Retinal pigment epithelial cell (primary cell): ENCODE data around the gene NEGR1.

Experiments
- DNase-seq: peaks from one replicate; pipeline ENCODE4 v3.0.0-alpha.2; 2010; ENCODE audit warnings: low read depth
- H3K4me3 ChIP-seq: 2 replicates; pipeline ENCODE4 v1.5.1; 2011; ENCODE audit warnings: mild to moderate bottlenecking, low read length, control low read depth, moderate library complexity
- TF ChIP-seq, protein P1 (sequence below): conservative IDR thresholded peaks from 2 replicates; pipeline ENCODE4 v1.5.1; 2011; ENCODE audit warnings: low read depth, low read length, control low read depth, inconsistent platforms

The NEGR1 gene

DNA sequence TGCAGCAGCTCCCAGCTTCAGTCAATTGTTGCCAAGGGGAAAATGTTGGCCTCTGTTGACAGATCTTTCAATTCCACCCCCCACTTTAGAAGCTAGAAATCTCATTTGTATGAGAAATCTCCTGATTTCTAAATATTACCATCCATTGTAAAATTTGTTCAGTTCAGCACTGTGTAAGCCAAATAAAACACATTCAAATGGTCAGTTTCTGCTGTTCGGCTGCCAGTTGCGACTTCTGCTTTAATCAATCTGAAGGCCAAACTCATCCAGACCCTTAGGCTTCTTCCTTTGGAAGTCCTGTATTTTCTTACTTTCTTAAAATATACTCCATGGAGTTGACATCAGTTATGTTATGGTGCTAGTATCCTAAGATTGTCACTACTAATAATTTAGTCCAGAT lies 920.3 kb downstream of the NEGR1 start:
- TF ChIP-seq, protein P1, sequence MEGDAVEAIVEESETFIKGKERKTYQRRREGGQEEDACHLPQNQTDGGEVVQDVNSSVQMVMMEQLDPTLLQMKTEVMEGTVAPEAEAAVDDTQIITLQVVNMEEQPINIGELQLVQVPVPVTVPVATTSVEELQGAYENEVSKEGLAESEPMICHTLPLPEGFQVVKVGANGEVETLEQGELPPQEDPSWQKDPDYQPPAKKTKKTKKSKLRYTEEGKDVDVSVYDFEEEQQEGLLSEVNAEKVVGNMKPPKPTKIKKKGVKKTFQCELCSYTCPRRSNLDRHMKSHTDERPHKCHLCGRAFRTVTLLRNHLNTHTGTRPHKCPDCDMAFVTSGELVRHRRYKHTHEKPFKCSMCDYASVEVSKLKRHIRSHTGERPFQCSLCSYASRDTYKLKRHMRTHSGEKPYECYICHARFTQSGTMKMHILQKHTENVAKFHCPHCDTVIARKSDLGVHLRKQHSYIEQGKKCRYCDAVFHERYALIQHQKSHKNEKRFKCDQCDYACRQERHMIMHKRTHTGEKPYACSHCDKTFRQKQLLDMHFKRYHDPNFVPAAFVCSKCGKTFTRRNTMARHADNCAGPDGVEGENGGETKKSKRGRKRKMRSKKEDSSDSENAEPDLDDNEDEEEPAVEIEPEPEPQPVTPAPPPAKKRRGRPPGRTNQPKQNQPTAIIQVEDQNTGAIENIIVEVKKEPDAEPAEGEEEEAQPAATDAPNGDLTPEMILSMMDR, result no peak
- DNase-seq, result no peak

DNA sequence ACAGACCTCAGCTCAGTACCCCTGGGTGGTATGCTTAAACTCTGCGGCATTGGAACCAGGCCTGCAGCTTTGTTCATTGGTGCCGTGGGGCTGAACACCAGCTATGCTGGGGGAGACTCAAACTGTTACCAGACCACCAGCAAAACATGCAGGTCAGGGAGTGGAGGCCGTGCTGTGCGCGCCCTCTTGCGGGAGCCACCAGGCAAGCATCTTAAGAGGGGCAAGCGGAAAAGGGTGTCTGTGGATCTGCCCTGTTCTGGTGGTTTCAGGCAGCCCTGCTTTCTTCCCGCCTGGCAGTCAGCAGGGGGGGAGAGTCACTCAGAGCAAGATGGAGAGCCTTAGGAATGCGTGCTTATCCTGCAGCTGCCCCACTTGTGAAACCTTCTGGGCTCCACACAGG lies 924.6 kb downstream of the NEGR1 start:
- DNase-seq, result no peak
- TF ChIP-seq, protein P1, result no peak
- no peak overlapping the region for H3K4me3 ChIP-seq

More for the DNA sequence above, 920.3 kb downstream of the NEGR1 start:
- no peak overlapping the region for H3K4me3 ChIP-seq

DNA sequence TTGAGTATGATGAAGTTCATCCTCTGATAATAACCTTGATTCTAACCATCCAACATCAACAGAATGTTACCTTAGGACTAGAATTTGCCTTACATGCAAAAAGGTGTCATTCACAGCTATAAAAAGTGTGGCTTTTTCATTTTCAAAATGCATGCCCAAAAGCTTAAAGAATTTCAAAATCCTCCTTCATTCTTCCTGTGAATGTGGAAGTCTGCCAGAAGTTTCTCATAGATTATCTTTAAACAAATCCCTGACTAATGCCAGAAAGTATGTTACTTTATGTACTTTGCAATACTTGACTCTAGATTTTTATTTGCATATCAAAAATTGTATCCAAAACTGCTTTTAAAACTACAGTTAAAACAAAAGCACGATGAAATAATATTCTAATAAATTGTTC lies 930.9 kb downstream of the NEGR1 start:
- DNase-seq, result peak; percentile 80
- no peak overlapping the region for H3K4me3 ChIP-seq
- TF ChIP-seq, protein P1, result no peak

DNA sequence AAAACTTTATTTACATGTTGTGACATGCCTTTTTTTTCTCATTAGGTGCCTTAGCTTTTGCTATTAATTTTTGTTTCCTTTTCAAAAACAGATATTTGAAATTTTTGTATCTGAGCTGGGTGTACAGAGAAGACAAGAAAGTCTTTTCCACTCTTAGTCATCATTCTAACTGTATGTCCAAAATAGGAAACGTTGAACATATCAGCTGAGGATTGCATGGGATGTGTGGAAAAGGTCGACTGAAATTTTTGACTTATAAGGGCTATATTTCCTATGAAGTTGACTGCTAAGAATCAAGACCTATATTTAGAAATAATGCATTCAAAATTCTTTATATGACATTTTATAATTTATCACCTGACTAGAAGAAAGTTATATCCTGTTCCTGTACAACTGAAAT lies 931.5 kb downstream of the NEGR1 start:
- TF ChIP-seq, protein P1, result no peak
- no peak for DNase-seq
- no peak overlapping the region for H3K4me3 ChIP-seq

DNA sequence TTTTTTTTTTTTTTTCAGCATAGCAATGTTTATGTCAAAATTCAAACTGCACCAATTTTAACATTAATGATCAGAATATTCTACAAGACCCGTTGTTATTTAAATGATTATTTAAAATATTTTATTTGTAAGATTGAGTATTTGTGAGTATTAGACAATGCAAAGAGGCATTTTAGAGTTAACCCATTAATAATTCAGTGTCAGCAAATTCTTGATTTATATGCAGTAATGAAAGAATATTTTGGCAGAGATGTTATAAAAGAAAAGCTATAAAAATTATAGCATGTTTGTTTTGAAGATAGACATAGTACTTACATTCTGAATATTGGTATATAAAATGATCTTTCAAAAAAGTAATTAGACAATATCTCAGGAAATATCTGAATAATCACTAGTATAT lies 932.0 kb downstream of the NEGR1 start:
- H3K4me3 ChIP-seq, result no peak overlapping the region
- TF ChIP-seq, protein P1, result no peak
- DNase-seq, result no peak
